T-helper 9 cell (primary cell): ENCODE data around the gene MARCOL.

Experiments used
- DNase-seq: peaks from one replicate; pipeline ENCODE4 v3.0.0-alpha.2; 2020
- total RNA-seq, 2 donors: gene quantifications; one replicate each; lab custom pipeline; 2026; lab: John Stamatoyannopoulos, UW

Gene MARCOL, protein sequence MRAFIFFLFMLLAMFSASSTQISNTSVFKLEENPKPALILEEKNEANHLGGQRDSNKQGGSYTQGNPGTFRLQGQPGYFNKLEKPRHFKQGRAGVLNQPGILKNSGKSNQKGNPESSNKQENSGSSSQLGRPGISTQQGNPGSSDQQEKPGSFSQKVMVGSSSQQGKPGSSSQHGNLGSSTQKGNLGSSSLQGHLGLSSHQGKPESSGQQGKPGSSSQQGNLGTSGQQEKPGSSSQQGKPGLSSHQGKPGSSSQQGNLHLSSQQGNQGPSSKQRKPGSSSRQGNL
- 0 reads per million in 2 donors for total RNA-seq

DNA sequence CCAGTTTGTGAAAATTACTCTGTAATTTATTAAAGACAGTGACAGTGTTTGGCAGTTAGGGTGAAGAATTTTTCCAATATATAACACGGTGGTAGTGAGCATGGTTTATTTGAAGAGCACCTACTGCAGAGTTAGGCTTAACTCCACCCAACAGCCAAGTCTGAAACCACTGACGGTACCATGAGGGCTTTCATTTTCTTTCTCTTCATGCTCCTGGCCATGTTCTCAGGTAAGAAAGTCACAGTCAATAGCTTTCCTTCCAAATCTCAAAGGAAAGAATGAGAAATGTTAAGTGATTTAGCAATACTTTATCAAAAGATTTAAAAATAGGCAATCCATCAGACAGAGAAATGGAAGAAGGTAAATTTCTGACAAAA, at the start of gene MARCOL:
Gene MARCOL, plus strand, starts transcription at position 108 of the 377 bp plus-strand sequence. Its CDS starts 73 bp downstream, at position 181.
- DNase-seq = no peak

DNA sequence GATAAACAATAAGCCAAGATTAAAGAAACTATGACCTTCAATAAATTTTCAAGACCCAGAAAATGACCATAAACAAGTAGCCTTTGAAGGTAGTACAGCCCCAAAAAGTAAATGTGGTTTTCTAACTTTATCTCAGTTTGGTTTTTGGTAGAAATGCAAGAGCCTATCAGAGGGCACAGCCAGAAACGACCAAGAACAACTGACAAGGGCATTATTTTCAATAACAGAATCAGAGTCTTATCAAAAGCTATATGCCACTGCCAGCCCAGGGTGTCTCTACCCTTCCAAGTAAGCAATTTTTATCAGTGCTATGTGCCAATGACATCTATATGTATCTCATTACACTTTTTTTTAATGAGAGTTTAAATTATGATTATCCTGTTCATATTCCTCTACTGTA, 47.3 kb upstream of the MARCOL start:
- DNase-seq = no peak

DNA sequence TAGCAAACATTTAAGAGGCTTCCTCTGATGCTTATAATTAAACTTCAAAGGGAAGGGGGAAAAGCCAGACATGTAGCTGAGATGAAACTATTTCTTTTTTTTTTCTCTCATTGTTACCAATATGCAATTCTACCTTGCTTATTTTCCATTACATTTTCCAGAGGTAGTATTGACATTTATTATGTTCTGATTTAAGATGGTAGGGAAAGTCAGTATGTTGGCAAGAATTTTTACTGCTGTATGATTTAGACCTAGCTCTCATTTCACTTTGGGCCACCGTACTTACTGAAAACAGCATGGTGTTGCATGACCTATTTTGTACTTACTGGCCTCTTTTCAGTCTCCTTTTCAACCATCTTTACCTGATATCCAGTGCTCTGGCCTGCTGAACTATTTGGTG, 45.1 kb upstream of the MARCOL start:
- DNase-seq = no peak

DNA sequence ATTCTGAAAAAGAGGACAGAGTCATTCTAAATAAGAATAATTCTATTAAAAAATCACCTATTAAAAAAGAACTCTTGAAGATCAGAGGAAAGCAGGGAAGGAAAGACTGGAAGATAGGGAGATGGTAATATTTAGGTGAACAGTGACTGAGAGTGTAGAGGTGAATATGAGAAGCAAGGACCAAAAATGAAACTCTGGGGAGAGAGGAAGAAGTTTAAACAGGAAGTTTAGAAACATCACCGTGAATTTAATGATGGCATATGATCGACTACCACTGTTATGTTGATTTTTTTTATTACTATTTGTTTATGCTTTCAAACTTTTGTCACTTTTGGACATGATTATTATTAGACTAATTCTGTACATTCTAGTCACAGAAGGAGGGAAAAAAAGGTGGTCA, 37.2 kb upstream of the MARCOL start:
- DNase-seq = no peak

DNA sequence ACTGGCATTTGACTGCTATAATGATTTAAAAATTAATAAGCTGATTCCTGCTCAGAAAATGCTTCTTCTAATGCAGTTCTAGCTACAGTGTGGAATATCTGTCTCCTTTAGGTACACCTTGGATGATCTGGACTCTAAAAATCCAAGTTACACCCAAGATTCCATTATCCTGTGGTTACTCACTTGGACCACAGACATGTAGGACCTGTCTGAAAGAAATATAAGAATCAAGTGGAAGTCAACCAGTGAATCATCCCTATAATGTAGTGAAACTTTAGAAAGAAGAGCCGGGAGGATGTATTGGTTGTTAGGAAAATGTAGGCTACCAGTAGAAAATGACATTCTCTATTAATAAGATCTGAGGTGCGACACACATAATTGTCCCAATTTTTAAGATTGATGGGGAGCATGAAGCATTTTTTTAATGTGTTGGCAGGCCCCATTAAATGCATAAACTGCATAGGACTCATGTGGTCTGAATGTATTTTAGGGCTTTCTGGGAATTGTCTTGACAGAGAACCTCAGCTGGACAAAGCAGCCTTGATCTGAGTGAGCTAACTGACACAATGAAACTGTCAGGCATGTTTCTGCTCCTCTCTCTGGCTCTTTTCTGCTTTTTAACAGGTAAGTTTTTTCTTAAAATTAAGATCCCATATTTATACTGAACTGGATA, 35.7 kb upstream of the MARCOL start, which contains the start of gene SPINK6:
Gene SPINK6, plus strand, starts transcription at position 512 of the 673 bp plus-strand sequence. Its CDS starts 55 bp downstream, at position 567.
- DNase-seq = no peak

DNA sequence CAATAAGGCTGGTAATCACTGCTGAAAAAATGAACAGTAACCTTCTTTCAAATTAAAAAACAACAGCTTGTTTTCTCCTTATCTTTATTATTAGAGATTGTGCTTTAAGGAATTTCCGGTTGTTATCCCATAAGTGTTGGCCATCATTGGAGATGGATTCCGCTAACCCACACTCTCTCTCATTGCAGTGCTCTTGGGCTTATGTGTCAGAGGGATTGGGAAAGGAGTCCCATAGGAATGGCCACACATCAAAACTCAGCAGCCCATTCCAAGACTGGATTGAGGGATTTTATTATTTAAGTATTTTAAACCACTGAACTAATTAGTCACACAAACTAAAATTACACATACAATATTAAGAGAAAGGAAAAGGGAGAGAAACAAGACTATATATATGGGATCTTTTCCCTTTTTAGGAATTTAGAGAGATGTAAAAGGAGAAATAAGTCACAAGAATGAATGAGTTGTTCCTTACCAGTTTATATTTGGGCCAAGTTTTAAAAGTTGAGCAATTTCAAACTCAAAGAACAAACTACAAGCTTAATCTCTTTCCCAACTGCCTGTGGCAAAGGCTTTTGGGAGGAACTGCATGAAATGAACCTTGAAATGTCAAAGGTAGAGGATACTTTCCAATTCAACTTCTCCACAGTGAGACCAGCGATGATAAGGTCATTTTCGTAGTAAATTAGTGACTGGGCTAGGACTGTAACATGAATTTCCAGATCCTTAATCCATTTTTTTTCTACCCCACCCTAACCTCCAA, 33.1 kb upstream of the MARCOL start:
- no peak for DNase-seq

DNA sequence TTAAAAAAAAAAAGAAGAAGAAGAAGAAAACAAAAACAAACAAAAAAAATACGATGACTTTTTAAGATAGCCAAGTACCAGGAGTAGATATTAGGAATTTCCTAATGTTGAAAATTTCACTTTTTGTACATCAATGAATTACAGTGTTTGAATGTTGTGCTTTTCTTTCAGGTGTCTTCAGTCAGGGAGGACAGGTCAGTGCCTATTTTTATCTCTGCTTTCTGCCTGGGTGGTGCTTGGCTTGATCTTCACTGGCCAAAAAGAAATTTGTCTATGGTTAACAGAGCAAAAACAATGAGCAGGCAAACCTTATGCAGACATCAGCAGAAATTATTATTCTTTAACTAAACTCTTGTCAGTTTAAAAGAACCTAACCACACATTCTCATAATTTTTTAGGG, 32.5 kb upstream of the MARCOL start:
- no peak for DNase-seq

DNA sequence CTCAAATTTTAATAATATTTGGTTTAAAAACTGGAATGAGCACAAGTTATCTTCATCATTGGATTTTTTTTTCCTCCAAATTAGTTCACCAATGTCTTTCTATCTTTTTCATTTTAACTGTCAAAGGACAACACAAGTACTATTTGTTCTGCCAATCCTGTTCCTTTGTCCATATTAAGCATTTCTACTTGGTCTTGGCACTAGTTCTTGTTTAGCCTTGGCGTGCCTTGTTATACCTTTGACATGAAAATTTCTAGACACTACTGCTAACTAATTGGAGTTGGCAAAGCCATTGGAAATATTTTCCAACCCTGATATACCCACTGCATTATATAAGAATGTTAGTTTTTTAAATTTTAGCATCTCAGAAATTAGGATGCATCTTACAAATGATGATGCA, 31.7 kb upstream of the MARCOL start:
- no peak for DNase-seq

DNA sequence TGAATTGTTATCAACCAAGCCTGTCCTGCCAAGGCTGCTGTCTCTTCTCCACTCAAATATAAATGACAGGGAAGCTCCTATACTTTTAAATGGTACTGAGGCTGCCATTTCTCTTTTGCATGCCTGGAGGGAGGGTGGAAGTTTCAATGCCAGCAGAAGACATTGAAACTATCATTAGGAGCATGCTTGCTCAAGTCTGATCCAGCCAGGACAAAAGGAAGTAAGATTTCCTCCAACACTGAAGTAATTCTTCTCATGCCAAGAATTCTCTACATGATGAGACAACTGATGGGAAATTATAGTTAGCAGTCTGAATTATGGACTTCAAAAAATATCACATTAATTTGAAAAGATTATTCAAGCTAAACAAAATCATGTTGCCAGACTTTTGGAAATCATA, 30.1 kb upstream of the MARCOL start:
- no peak for DNase-seq

DNA sequence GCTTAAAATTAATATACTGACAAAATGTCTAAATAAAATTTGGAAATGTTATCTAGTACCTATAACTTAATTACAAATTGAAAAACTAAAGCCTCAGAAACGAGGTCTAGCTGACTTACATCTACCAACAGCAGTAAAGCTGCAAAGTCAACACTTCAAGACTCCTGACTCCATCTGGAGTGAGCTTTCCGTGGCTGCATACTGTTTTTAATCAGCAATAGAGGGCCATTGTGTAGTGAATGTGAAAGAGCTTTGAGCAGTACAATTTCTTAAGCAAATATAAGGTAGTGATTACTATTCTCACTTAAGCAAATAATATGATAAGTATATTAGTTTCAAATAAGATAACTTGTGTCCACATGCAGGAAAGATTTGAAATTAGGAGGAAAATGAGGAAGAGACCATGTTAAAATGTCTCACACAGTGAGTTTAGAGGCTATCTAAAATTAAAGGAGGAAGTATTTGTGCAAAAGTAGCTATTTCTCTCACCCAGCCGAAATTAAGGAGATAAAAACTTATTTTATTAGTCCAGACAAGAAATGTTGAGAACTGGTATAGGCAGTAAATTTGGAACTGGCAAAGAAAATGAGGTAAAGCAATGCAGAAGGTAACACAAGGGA, 29.1 kb upstream of the MARCOL start:
- DNase-seq = no peak

DNA sequence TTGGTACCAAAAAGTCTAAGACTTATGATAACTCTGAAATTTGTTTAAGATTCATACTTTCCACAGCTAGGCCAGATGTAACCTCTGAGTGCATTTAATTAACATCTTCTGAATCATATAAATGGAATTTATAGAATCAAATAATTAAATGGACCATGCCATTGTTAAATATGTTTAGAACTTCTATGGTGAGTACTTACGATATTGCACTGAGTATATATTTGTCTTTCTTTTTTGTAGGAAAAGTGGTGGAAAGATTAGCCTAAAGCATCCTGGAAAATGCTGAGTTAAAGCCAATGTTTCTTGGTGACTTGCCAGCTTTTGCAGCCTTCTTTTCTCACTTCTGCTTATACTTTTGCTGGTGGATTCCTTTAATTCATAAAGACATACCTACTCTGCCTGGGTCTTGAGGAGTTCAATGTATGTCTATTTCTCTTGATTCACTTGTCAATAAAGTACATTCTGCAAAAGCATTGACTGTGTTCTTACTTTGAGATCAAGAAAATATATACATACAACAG, 23.6 kb upstream of the MARCOL start:
- DNase-seq = no peak

DNA sequence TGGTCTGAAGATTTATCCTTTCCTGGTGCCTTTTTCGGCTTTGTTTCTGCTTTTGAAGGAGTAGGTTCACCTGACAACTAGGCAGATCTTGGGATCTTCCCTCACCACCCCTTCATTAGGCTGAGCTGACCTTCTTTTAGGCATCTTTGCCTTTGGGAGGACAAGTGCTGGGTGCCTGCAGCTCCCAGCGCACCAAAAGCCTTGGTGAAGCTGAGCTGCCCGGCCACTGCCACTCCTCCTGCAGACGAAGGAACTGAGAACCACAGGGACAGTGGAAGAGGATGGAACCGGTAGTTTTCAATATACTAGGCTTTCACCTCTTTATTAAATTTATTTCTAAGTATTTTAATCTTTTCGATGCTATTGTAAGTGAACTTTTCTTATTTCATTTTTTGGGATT, 16.8 kb upstream of the MARCOL start:
- DNase-seq = no peak

DNA sequence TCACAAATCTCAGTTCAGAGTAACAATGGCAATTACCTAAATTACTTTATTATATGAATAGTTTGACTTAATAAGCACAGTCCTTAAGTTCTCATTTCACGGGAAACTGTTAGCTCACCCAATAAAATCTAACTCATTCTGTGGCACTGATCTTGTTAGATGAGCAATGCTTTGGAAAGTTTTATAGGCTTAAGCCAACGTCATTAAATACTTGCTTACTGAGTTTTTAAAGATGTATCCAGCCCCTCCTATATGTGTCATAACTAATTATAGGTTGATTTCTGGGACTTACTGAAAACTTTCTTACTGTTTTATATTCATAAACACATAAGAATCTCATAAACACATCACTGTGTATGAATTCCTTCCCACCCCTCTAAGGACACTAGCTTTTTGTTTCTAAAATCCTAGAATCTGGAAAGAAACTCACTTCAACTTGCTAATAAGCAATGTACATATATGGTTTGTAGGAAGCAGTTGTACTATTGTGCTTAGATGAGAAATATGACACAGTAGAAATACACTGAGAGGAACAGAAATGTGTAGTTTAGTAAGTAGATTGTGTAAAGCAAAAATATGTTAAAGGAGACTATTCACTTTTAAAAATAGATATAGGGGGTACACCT, 14.1 kb upstream of the MARCOL start:
- no peak for DNase-seq

DNA sequence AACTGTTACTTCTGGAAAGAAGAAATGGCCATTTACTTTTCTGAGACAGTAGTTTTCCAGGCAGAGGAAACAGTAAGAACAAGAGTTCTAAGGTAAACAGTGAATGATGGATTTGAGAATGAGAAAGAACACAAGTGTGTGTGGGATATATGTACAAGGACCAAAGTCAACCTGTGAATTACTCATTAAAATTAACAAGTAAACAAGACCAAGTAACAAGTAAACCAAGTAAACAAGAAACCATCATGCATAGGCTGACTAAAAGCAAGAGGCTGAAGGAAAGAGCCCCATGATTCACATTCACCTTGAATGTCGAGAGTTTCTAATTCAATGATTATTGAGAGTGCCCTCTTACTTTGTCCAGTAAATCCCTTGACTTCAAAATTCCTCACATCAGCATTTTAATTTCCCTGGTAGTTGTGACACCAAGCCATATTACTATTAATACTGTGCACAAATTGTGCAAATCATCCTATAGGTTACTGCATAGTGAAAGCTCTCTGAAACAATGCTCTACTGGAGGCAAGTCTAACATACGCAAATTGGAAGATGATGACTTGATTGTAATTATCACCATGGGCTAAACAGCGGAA, 9.8 kb upstream of the MARCOL start:
- no peak for DNase-seq

DNA sequence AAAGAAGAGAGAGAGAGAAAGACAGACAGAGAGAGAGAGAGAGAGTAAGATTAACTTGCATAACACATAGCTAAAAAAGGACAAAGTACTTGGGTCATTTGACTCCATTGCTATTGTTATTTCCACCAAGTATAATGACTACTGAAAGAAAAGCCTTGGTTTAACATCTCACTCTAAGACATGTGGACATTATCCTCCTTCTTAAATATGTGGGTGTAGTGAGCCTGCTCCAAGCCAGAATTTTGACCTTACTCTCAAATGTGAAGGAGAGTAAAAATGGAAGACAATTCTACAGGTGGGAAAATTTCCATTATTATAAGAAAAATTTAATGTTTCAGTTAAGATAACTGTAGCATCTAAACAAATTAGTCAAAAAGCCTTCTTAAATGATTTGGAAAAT, 8.5 kb upstream of the MARCOL start:
- DNase-seq = no peak

DNA sequence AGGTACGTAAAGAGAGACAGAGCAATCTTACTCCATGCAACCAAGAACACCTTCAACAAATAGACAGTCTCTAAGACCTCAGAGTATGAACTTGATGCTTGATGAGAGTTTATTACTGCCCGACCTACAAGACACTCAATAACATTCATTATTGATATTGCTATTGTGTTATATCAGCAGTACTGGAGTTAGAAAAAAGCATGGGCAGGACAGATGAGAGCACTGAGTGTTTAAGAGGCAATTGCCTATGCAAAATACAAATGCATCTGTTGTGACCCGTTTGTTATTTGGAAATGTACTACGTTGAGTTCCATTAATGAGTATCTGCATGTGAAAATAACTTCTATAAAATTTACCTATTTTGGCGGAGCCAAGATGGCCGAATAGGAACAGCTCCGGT, 8.1 kb upstream of the MARCOL start:
- DNase-seq = no peak

DNA sequence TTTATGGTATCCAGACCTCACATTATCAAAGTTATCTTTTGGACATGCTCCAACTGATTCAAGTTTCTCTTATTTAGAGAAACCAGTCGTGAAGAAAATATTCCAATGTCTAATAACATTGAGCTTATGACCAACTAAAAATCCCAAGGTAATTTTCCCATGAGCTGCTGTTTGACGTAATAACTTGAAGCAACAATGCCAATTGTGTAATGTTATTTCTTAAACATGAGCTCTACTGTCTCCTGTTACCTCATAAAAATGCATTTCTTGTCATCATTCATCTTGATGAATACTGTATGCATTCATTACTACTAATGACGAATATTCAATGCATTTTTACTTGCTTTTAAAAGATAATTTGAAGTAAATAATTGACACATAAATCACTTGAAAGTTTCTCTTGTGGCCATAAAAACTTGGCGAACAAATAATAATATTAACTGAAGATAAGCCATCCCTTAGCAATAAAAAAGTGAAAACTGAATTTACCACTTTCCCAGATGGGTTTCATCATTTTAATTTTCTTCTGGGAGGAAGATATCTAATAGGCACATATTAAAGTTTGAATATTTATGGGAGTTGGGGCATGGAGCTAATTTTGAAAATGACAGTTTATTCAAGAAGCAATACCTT, 424 bp upstream of the MARCOL start:
- no peak for DNase-seq

DNA sequence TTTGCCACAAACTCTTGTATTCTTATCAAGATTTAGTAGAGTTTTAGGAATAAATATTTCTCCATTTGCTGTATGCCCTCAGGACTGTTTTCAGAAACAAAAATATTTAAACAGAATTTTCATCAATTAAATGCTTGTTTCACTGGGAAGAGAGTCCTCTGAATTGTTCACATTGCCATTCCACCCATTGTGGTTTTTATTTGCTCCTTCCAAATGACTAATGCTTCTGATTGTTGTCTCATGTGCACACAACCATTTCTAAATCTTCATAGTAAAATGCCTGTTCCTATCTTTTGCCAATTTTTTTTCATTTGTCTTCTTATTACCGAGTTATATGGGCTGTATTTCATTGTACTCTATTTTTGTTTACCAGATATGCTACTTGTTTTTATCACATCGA, 10.6 kb downstream of the MARCOL start:
- DNase-seq = no peak

DNA sequence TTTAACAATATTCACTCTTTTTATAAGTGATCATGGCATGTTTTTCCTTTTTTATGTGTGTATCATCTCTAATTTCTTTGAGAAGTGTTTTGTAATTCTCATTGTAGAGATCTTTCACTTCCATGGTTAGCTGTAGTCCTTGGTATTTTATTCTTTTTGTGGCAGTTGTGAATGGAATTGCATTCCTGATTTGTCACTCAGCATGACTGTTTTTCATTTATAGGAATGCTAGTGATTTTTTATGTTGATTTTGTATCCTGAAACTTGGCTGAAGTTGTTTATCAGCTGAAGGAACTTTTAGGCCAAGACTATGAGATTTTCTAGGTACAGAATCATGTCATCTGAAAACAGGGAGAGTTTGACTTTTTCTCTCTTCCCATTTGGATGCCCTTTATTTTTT, 17.1 kb downstream of the MARCOL start:
- no peak for DNase-seq

DNA sequence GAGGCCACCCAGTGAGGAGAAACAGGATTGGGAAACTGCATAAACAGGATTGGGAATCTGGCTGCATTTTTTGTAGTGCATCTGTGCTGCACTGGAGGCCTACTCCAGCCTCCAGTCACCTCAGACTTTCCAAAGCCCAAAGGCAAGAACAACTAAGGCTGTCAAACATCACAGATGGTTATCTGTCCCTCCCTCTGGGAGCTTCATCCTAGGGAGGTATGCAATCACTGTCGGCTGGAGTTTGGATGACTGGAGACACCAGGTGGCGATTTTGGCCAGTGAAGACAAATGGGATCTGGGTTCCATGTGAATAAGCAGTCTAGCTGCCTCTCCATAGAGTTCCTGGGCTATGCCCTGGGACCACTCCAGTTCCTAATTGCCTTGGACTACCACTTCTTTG, 21.0 kb downstream of the MARCOL start:
- DNase-seq = no peak

DNA sequence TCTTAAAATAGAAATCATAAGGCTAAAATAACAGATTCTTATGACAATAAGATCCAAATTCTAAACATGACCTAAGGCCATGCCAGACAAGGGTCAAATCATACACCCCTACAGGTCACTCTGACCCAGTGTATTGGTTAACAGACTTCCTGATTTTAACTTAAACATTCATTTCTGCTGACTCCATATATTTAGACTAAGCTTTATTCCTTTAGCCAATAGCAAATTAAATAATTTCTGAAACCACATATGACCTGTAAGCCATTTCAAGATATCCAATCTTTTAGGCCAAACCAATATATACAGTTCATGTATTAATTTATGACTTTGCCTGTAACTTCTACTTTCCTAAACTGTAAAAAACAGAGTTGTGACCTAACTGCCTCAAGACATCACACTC, 22.9 kb downstream of the MARCOL start:
- DNase-seq = no peak

DNA sequence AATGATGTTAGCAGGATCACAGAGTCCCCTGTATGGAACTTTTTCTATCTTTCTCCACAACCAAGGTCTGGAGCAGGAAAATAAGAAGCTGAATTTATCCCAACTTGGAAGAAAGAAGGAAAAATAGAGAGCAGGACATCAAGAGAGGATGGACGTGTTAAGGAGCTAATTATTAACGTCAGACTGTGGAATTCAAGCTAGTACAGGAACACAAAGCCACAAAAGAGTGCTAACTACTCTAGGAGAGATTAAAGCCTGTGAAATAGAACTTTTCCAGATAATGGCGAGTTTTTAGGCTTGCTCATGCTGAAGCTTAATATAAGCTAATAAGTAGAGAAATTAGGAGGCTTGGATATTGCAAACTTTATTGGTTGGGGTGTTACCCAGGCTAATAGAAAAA, 29.6 kb downstream of the MARCOL start:
- DNase-seq = no peak
